HEK293 (cell line): ENCODE results near the gene DAZAP1.

Experiments used
- CTCF ChIA-PET: fragments of 350-600 bp; formaldehyde crosslinking; extraction: SDS; loops from one replicate; lab custom pipeline; 2021; ENCODE audit warnings: antibody characterized with exemption; lab: Yijun Ruan, JAX
- POLR2A ChIA-PET: fragments of 300-600 bp; formaldehyde crosslinking; extraction: SDS; loops from one replicate; lab custom pipeline; 2020; ENCODE audit warnings: antibody characterized with exemption, inconsistent platforms; lab: Yijun Ruan, JAX
- H3K27ac ChIP-seq: fragments of 200-500 bp; sonication (Bioruptor generic); 2 replicates; pipeline ENCODE4 v1.5.1; 2014; ENCODE audit warnings: low read depth, low read length, control low read depth, inconsistent platforms; ENCODE audit errors: extremely low read depth
- H3K36me3 ChIP-seq, 2 experiments: fragments of 200-500 bp in 1 of 2; sonication (Bioruptor generic) in 1 of 2; 1 replicate in 1 of 2; 2 replicates in 1 of 2; pipeline ENCODE4 v1.5.1; 2014 to 2017; ENCODE audit warnings: inconsistent platforms in 2 of 2, low read length in 2 of 2; ENCODE audit not compliant: control insufficient read depth in 2 of 2, insufficient read depth in 1 of 2
- H3K4me1 ChIP-seq: fragments of 200-500 bp; sonication (Bioruptor generic); 2 replicates; pipeline ENCODE4 v1.5.1; 2014; ENCODE audit warnings: mild to moderate bottlenecking, low read length, inconsistent platforms; ENCODE audit not compliant: control insufficient read depth, insufficient read depth
- H3K4me3 ChIP-seq: 2 replicates; pipeline ENCODE4 v1.5.1; 2011; ENCODE audit warnings: low read depth, mild to moderate bottlenecking, control low read depth, low read length, moderate library complexity
- H3K9me3 ChIP-seq: fragments of 200-500 bp; sonication (Bioruptor generic); 2 replicates; pipeline ENCODE4 v1.5.1; 2014; ENCODE audit warnings: low read depth, low read length, inconsistent platforms; ENCODE audit not compliant: control insufficient read depth, insufficient read depth
- GLI2 ChIP-seq: fragments of 450-650 bp; formaldehyde crosslinking; IDR thresholded peaks from 2 replicates; pipeline ENCODE4; 2017; ENCODE audit warnings: missing biosample characterization, missing genetic modification characterization, low read depth, borderline replicate concordance
- HIC1 ChIP-seq: fragments of 450-650 bp; formaldehyde crosslinking; IDR thresholded peaks from 2 replicates; pipeline ENCODE4 v1.5.1; 2016; ENCODE audit warnings: missing biosample characterization, missing genetic modification characterization
- KLF8 ChIP-seq: fragments of 450-650 bp; formaldehyde crosslinking; IDR thresholded peaks from 2 replicates; pipeline ENCODE4 v1.5.1; 2016; ENCODE audit warnings: missing biosample characterization, missing genetic modification characterization
- PATZ1 ChIP-seq: fragments of 450-650 bp; formaldehyde crosslinking; IDR thresholded peaks from 2 replicates; pipeline ENCODE4 v1.5.1; 2016; ENCODE audit warnings: missing biosample characterization, missing genetic modification characterization
- PBX3 ChIP-seq: sonication (generic); formaldehyde crosslinking; IDR thresholded peaks from 2 replicates; pipeline ENCODE4 v1.8.1; 2022; ENCODE audit warnings: mild to moderate bottlenecking, moderate library complexity, missing genetic modification reagents
- SCRT1 ChIP-seq: fragments of 450-650 bp; formaldehyde crosslinking; IDR thresholded peaks from 2 replicates; pipeline ENCODE4 v1.5.1; 2016; ENCODE audit warnings: missing biosample characterization, missing genetic modification characterization, borderline replicate concordance
- SP2 ChIP-seq: fragments of 450-650 bp; formaldehyde crosslinking; IDR thresholded peaks from 2 replicates; pipeline ENCODE4 v1.5.1; 2016; ENCODE audit warnings: missing biosample characterization, missing genetic modification characterization
- WT1 ChIP-seq: fragments of 450-650 bp; formaldehyde crosslinking; IDR thresholded peaks from 2 replicates; pipeline ENCODE4 v1.5.1; 2016; ENCODE audit warnings: missing biosample characterization, missing genetic modification characterization
- ZBTB49 ChIP-seq: fragments of 450-650 bp; formaldehyde crosslinking; IDR thresholded peaks from 2 replicates; pipeline ENCODE4 v1.5.1; 2016; ENCODE audit warnings: missing biosample characterization, missing genetic modification characterization, low read depth
- ZNF16 ChIP-seq: fragments of 450-650 bp; formaldehyde crosslinking; IDR thresholded peaks from 2 replicates; pipeline ENCODE4 v1.5.1; 2016; ENCODE audit warnings: low read depth, missing biosample characterization, missing genetic modification characterization
- ZNF341 ChIP-seq: fragments of 450-650 bp; formaldehyde crosslinking; IDR thresholded peaks from 2 replicates; pipeline ENCODE4; 2016; ENCODE audit warnings: low read depth, missing biosample characterization, missing genetic modification characterization
- ZNF398 ChIP-seq: fragments of 450-650 bp; formaldehyde crosslinking; IDR thresholded peaks from 2 replicates; pipeline ENCODE4 v1.5.1; 2017; ENCODE audit warnings: missing biosample characterization, missing genetic modification characterization
- ZNF488 ChIP-seq: fragments of 450-650 bp; formaldehyde crosslinking; IDR thresholded peaks from 2 replicates; pipeline ENCODE4 v1.5.1; 2016; ENCODE audit warnings: missing biosample characterization, missing genetic modification characterization
- ZNF513 ChIP-seq: fragments of 450-650 bp; IDR thresholded peaks from 2 replicates; pipeline ENCODE4 v1.5.1; 2018; ENCODE audit warnings: missing biosample characterization, missing genetic modification characterization
- ZNF514 ChIP-seq: fragments of 450-650 bp; formaldehyde crosslinking; IDR thresholded peaks from 2 replicates; pipeline ENCODE4 v1.5.1; 2016; ENCODE audit warnings: missing biosample characterization, missing genetic modification characterization
- ZNF571 ChIP-seq: fragments of 450-650 bp; formaldehyde crosslinking; IDR thresholded peaks from 2 replicates; pipeline ENCODE4 v1.5.0; 2017; ENCODE audit warnings: missing biosample characterization, missing genetic modification characterization
- ZNF768 ChIP-seq: fragments of 450-650 bp; formaldehyde crosslinking; IDR thresholded peaks from 2 replicates; pipeline ENCODE4 v1.5.1; 2018; ENCODE audit warnings: missing biosample characterization, mild to moderate bottlenecking, missing genetic modification characterization
- ZNF777 ChIP-seq: fragments of 450-650 bp; formaldehyde crosslinking; IDR thresholded peaks from 2 replicates; pipeline ENCODE4 v1.5.1; 2017; ENCODE audit warnings: missing biosample characterization, missing genetic modification characterization, borderline replicate concordance

The DAZAP1 gene

GRCh38 chr19:1446713-1447481, 39.5 kb downstream of the DAZAP1 start (continued):
- TF ChIP-seq ZNF513 (tag by site-specific recombination): no peak
- no peak for TF ChIP-seq ZNF488
- TF ChIP-seq ZNF341 (tag by site-specific recombination): peak; percentile 95
- TF ChIP-seq ZNF16 (tag by site-specific recombination): no peak
- no peak for TF ChIP-seq SCRT1 (tag by site-specific recombination)
- no peak for TF ChIP-seq ZNF398 (tag by site-specific recombination)
- TF ChIP-seq GLI2 (tag by site-specific recombination): no peak
- no peak; the same call in 1 of the 2 replicates for TF ChIP-seq KLF8 (tag by site-specific recombination)
- TF ChIP-seq PBX3 (CRISPR knock-in tag): no peak
- peak; percentile 51 for TF ChIP-seq SP2
- TF ChIP-seq ZNF777 (tag by site-specific recombination): no peak
- TF ChIP-seq HIC1 (tag by site-specific recombination): 0 out of 2 replicates have a peak, but pooled peaks have one; percentile 23
- TF ChIP-seq, all 188 proteins: peak for 5

GRCh38 chr19:1447504-1447903, 40.1 kb downstream of the DAZAP1 start:
- POLR2A ChIA-PET: no interaction called here
- H3K27ac ChIP-seq: no peak overlapping the region
- TF ChIP-seq PATZ1 (tag by site-specific recombination): peak; percentile 72
- no peak for TF ChIP-seq ZBTB49 (tag by site-specific recombination)
- TF ChIP-seq ZNF571: no peak
- no peak for TF ChIP-seq WT1 (tag by site-specific recombination)
- TF ChIP-seq ZNF514: no peak
- TF ChIP-seq ZNF768 (tag by site-specific recombination): no peak
- TF ChIP-seq ZNF16 (tag by site-specific recombination): no peak
- TF ChIP-seq, all 188 proteins: peak for 1
- no peaks in the 10 kb centered on the region for H3K9me3 ChIP-seq
- H3K36me3 ChIP-seq: peaks cover 0 to 3% of the 10 kb centered on the region in 2 experiments; a peak in 1 of 3 replicates
- no peak overlapping the region for H3K4me3 ChIP-seq
- CTCF ChIA-PET: interaction anchor here (0.6 kb wide), 1 partner anchor 19 kb away, joined by 3 read pairs; no protein-coding TSS in a partner anchor
- H3K4me1 ChIP-seq: 0 out of 2 replicates have a peak, but pooled peaks cover 3% of the 10 kb centered on the region
